Neural crest cell (in vitro differentiated cells): ENCODE measurements around the gene EHBP1L1. TPM values are rescaled to one million over a fixed set of nuclear protein-coding genes. Genes with fewer than 3 reads are reported as not detected.

Experiments
- DNase-seq: peaks from one replicate; pipeline ENCODE4 v3.0.0; 2021; ENCODE audit warnings: low read depth, mixed read lengths, low spot score
- H3K27ac Mint-ChIP-seq: one replicate; pipeline ENCODE4 v1.8.0; 2021; ENCODE audit warnings: mild to moderate bottlenecking, mixed read lengths; ENCODE audit not compliant: unreplicated experiment
- H3K27me3 Mint-ChIP-seq: 2 replicates; pipeline ENCODE4 v1.8.0; 2021; ENCODE audit warnings: low read depth, mild to moderate bottlenecking, mixed read lengths
- H3K36me3 Mint-ChIP-seq: 2 replicates; pipeline ENCODE4 v1.8.0; 2021; ENCODE audit warnings: low read depth, mild to moderate bottlenecking, mixed read lengths
- H3K4me1 Mint-ChIP-seq: 2 replicates; pipeline ENCODE4 v1.8.0; 2021; ENCODE audit warnings: mixed read lengths
- H3K4me3 Mint-ChIP-seq: one replicate; pipeline ENCODE4 v1.8.0; 2021; ENCODE audit warnings: mild to moderate bottlenecking, mixed read lengths
- H3K9me3 Mint-ChIP-seq: 2 replicates; pipeline ENCODE4 v1.8.0; 2021; ENCODE audit warnings: mixed read lengths
- total RNA-seq: library from RNA; stranded (reverse); gene quantifications from 2 replicates; pipeline ENCODE4 v1.2.1, GENCODE V29; 2021
- TF ChIP-seq, protein P1 (sequence below): fragments of 200-600 bp; sonication (generic); conservative IDR thresholded peaks from 2 replicates; pipeline ENCODE4 v1.5.0; 2021; ENCODE audit warnings: antibody characterized with exemption, mild to moderate bottlenecking

EHBP1L1 gene
- total RNA-seq, 1 donor from 2014 or later = 13.6 TPM

DNA sequence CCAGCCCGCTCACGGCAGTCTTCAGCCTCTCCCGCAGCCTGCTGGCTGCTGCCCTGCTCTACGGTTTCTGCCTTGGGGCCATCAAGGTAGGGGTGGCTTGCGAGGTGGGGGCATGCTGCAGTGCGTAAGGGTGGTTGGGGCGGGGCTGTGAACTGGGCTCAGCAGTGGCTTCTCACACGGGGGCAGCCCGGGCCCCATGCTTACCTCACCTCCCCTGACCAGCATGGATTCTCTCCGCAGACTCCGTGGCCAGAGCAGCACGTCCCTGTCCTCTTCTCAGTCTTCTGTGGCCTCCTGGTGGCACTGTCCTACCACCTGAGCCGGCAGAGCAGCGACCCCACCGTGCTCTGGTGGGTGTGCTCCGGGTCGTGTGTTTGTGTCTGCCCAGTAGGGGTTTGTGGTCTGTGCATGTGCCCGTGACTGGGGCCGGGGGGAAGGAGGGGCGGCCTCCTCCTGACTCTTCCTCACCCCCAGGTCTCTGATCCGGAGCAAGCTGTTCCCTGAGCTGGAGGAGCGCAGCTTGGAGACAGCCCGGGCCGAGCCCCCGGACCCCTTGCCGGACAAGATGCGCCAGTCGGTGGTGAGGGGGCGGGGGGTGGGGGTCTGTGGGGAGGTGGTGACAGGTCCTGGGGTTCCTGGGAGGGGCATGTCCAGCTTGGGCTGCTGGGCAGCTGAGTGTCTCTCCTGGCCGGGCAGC lies 49.2 kb downstream of the EHBP1L1 start:
- H3K4me3 Mint-ChIP-seq = no peak overlapping the region
- peaks cover 3% of the 10 kb centered on the region for H3K36me3 Mint-ChIP-seq
- H3K27ac Mint-ChIP-seq = no peak overlapping the region
- TF ChIP-seq, protein P1, sequence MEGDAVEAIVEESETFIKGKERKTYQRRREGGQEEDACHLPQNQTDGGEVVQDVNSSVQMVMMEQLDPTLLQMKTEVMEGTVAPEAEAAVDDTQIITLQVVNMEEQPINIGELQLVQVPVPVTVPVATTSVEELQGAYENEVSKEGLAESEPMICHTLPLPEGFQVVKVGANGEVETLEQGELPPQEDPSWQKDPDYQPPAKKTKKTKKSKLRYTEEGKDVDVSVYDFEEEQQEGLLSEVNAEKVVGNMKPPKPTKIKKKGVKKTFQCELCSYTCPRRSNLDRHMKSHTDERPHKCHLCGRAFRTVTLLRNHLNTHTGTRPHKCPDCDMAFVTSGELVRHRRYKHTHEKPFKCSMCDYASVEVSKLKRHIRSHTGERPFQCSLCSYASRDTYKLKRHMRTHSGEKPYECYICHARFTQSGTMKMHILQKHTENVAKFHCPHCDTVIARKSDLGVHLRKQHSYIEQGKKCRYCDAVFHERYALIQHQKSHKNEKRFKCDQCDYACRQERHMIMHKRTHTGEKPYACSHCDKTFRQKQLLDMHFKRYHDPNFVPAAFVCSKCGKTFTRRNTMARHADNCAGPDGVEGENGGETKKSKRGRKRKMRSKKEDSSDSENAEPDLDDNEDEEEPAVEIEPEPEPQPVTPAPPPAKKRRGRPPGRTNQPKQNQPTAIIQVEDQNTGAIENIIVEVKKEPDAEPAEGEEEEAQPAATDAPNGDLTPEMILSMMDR = no peak
- no peaks in the 10 kb centered on the region for H3K9me3 Mint-ChIP-seq
- DNase-seq = no peak
- H3K4me1 Mint-ChIP-seq = no peaks in the 10 kb centered on the region
- H3K27me3 Mint-ChIP-seq = no peaks in the 10 kb centered on the region

DNA sequence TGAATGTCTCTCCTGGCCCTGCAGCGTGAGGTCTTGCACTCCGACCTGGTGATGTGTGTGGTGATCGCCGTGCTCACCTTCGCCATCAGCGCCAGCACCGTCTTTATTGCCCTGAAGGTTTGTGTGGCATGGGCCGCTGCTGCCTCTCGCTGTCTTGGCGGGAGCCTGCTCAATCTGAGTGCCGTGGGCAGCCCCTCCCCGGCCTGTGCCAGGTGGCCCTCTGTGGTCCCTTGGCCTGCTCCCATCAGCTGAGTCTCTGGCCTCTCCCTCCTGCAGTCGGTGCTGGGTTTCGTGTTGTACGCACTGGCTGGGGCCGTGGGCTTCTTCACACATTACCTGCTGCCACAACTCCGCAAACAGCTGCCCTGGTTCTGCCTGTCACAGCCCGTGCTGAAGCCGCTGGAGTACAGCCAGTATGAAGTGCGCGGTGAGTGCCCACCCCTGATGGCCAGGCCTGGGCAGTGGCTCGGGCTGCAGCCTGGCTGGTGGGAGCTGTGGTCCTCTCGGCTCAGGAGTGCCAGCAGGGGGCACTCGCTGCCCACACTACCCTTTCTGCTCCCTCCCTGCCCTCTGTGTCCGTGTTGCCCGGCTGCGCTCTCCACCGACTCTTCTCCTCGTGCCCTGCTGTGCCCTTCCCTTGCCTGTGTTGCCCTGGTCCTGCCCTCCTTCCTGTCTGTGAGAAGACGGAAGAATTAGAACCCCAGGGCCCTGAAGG lies 49.9 kb downstream of the EHBP1L1 start:
- TF ChIP-seq, protein P1 = peak; percentile 61
- no peaks in the 10 kb centered on the region for H3K27me3 Mint-ChIP-seq
- no peak overlapping the region for H3K4me3 Mint-ChIP-seq
- H3K36me3 Mint-ChIP-seq = peaks cover 3% of the 10 kb centered on the region
- no peak overlapping the region for H3K27ac Mint-ChIP-seq
- no peaks in the 10 kb centered on the region for H3K9me3 Mint-ChIP-seq
- DNase-seq = peak; percentile 40
- H3K4me1 Mint-ChIP-seq = no peaks in the 10 kb centered on the region

DNA sequence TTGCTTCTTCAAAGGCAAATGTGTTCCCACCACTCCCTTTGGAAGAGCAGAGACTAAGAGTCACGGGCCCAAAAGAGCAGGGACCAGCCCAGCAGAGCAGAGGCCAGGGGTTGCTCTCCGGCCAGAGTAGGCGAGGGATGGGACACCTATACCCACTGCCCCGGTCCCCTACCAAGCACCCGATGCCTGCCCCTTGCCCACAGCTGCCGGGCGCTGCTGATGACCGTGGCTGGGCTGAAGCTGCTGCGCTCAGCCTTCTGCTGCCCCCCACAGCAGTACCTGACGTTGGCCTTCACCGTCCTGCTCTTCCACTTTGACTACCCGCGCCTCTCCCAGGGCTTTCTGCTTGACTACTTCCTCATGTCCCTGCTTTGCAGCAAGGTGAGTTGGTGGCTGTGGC lies 51.3 kb downstream of the EHBP1L1 start:
- H3K9me3 Mint-ChIP-seq = no peaks in the 10 kb centered on the region
- no peak overlapping the region for H3K4me3 Mint-ChIP-seq
- H3K27me3 Mint-ChIP-seq = no peaks in the 10 kb centered on the region
- no peaks in the 10 kb centered on the region for H3K36me3 Mint-ChIP-seq
- DNase-seq = no peak
- H3K27ac Mint-ChIP-seq = no peak overlapping the region
- no peaks in the 10 kb centered on the region for H3K4me1 Mint-ChIP-seq
- TF ChIP-seq, protein P1 = no peak

DNA sequence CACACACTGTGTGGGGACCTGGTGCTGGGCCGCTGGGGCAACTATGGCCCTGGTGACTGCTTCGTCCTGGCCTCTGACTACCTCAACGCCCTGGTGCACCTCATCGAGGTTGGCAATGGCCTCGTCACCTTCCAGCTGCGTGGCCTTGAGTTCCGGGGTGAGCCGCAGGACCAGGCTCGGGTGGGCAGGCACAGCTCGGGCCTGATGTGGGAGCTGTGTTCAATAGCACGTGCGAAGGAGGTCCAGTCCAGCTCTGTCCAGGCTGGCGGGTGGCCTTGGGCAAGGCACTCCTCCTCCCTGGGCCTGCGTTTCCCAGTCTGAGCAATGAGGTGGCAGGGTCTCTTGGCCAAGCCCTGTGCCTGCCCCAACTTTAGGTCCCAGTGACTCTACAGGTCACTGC lies 53.7 kb downstream of the EHBP1L1 start:
- Mint-ChIP-seq H3K4me1 (no peaks in the 10 kb centered on the region), H3K4me3 (no peak overlapping the region), H3K27me3 (no peaks in the 10 kb centered on the region), H3K27ac (no peak overlapping the region), H3K36me3 (no peaks in the 10 kb centered on the region), H3K9me3 (no peaks in the 10 kb centered on the region)
- TF ChIP-seq, protein P1 = no peak
- DNase-seq = no peak

DNA sequence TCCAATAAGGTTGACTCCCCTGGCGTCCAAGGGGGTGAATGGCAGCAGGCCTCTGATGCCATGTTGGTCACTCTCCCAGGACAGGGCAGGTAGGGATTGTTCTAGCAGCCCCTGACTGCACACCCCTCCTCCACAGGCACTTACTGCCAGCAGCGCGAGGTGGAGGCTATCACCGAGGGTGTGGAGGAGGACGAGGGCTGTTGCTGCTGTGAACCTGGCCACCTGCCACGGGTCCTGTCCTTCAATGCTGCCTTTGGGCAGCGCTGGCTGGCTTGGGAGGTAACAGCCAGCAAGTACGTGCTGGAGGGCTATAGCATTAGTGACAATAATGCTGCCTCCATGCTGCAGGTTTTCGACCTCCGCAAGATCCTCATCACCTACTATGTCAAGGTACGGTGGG lies 54.4 kb downstream of the EHBP1L1 start:
- Mint-ChIP-seq H3K27ac (no peak overlapping the region), H3K27me3 (no peaks in the 10 kb centered on the region), H3K4me1 (no peaks in the 10 kb centered on the region), H3K36me3 (no peaks in the 10 kb centered on the region), H3K9me3 (no peaks in the 10 kb centered on the region), H3K4me3 (no peak overlapping the region)
- no peak for DNase-seq
- TF ChIP-seq, protein P1 = no peak
